HEK293T (cell line): ENCODE data around the gene SEC11A.

Experiments
- CTCF ChIA-PET: fragments of 350-600 bp; formaldehyde crosslinking; extraction: SDS; loops from one replicate; lab custom pipeline; 2021; ENCODE audit warnings: antibody characterized with exemption, inconsistent platforms; lab: Yijun Ruan, JAX
- POLR2A ChIA-PET: fragments of 350-600 bp; formaldehyde crosslinking; extraction: SDS; loops from one replicate; lab custom pipeline; 2020; ENCODE audit warnings: antibody characterized with exemption, inconsistent platforms; lab: Yijun Ruan, JAX
- DNase-seq: peaks from one replicate; pipeline ENCODE4 v3.0.0; 2012; ENCODE audit warnings: mixed read lengths; ENCODE audit errors: extremely low spot score
- ARNT ChIP-seq: fragments of 450-650 bp; IDR thresholded peaks from 2 replicates; pipeline ENCODE4 v1.6.1; 2017; ENCODE audit warnings: mild to moderate bottlenecking
- BHLHE40 ChIP-seq: fragments of 450-650 bp; IDR thresholded peaks from 2 replicates; pipeline ENCODE4 v1.6.1; 2016; ENCODE audit warnings: mild to moderate bottlenecking, moderate library complexity, borderline replicate concordance
- CTBP1 ChIP-seq: fragments of 450-650 bp; IDR thresholded peaks from 2 replicates; pipeline ENCODE4 v1.6.1; 2016; ENCODE audit warnings: borderline replicate concordance
- ELF4 ChIP-seq: fragments of 450-650 bp; IDR thresholded peaks from 2 replicates; pipeline ENCODE4 v1.6.1; 2017; ENCODE audit warnings: antibody characterized with exemption
- FOXA1 ChIP-seq: fragments of 450-650 bp; IDR thresholded peaks from 2 replicates; pipeline ENCODE4 v1.6.1; 2016; ENCODE audit warnings: mild to moderate bottlenecking
- FOXK2 ChIP-seq: fragments of 450-650 bp; IDR thresholded peaks from 2 replicates; pipeline ENCODE4 v1.6.1; 2016; ENCODE audit warnings: mild to moderate bottlenecking
- FOXM1 ChIP-seq: fragments of 450-650 bp; IDR thresholded peaks from 2 replicates; pipeline ENCODE4 v1.6.1; 2017; ENCODE audit warnings: mild to moderate bottlenecking, borderline replicate concordance
- HDGF ChIP-seq: fragments of 450-650 bp; IDR thresholded peaks from 2 replicates; pipeline ENCODE4 v1.6.1; 2017; ENCODE audit warnings: antibody characterized with exemption, borderline replicate concordance
- L3MBTL2 ChIP-seq: fragments of 450-650 bp; conservative IDR thresholded peaks from 2 replicates; pipeline ENCODE4 v1.6.1; 2016; ENCODE audit warnings: mild to moderate bottlenecking
- LEF1 ChIP-seq: fragments of 450-650 bp; IDR thresholded peaks from 2 replicates; pipeline ENCODE4 v1.6.1; 2017; ENCODE audit warnings: mild to moderate bottlenecking, borderline replicate concordance
- NFRKB ChIP-seq: fragments of 450-650 bp; IDR thresholded peaks from 2 replicates; pipeline ENCODE4 v1.6.1; 2016; ENCODE audit warnings: mild to moderate bottlenecking, moderate library complexity
- PKNOX1 ChIP-seq: fragments of 450-650 bp; IDR thresholded peaks from 2 replicates; pipeline ENCODE4 v1.6.1; 2016
- SP1 ChIP-seq: fragments of 450-650 bp; IDR thresholded peaks from 2 replicates; pipeline ENCODE4 v1.6.1; 2017
- SUZ12 ChIP-seq: fragments of 450-650 bp; IDR thresholded peaks from 2 replicates; pipeline ENCODE4 v1.6.1; 2016; ENCODE audit warnings: mild to moderate bottlenecking
- TARDBP ChIP-seq: fragments of 450-650 bp; IDR thresholded peaks from 2 replicates; pipeline ENCODE4 v1.6.1; 2016
- ZNF384 ChIP-seq: fragments of 450-650 bp; IDR thresholded peaks from 2 replicates; pipeline ENCODE4 v1.6.1; 2016

Gene SEC11A

GRCh38 chr15:84731774-84732173 is 15.8 kb upstream of the SEC11A start:
- CTCF ChIA-PET = no interaction called here
- POLR2A ChIA-PET = interaction anchor here (0.8 kb wide), 1 partner anchor 16 kb away, joined by 3 read pairs; the partner anchor contains the start of gene SEC11A
- no peak for TF ChIP-seq FOXK2
- no peak for DNase-seq

- TF ChIP-seq SUZ12 = no peak
- TF ChIP-seq FOXA1 = no peak
- TF ChIP-seq CTBP1 = no peak
- no peak for TF ChIP-seq NFRKB
- no peak for TF ChIP-seq L3MBTL2
- TF ChIP-seq FOXK2 = no peak
- TF ChIP-seq ZNF384 = no peak
- no peak for TF ChIP-seq LEF1
- TF ChIP-seq FOXM1 = no peak
- TF ChIP-seq ARNT = no peak
- TF ChIP-seq ELF4 = no peak
- TF ChIP-seq PKNOX1 = no peak
- no peak for TF ChIP-seq TARDBP
- no peak for TF ChIP-seq SP1
- TF ChIP-seq BHLHE40 = no peak
- TF ChIP-seq HDGF = no peak
- ChIA-PET CTCF (interaction anchor here (0.6 kb wide), 1 partner anchor 205 kb away, joined by 3 read pairs; no protein-coding TSS in a partner anchor), POLR2A (interaction anchor here (2.6 kb wide), 1 partner anchor 12 kb away, joined by 13 read pairs; the partner anchor contains the start of gene SEC11A)
- no peak for DNase-seq
These were observed 11.5 kb upstream of the SEC11A start for GRCh38 chr15:84727429-84727828.

- TF ChIP-seq ARNT = no peak
- no peak for TF ChIP-seq ZNF384
- DNase-seq = no peak
- POLR2A ChIA-PET = interaction anchor here (1.2 to 2.6 kb wide), 2 partner anchors 10 kb away, joined by 4 to 13 read pairs; partner anchors contain the start of gene SEC11A
- CTCF ChIA-PET = interaction anchor here (0.6 to 0.7 kb wide), 2 partner anchors 22 to 28 kb away, joined by 3 to 4 read pairs; no protein-coding TSS in a partner anchor
These were observed 9.1 kb upstream of the SEC11A start for GRCh38 chr15:84725001-84725491.

- DNase-seq = no peak
- ChIA-PET CTCF (no interaction called here), POLR2A (interaction anchor here (0.7 kb wide), 1 partner anchor 67 kb away, joined by 4 read pairs; no protein-coding TSS in a partner anchor)
- TF ChIP-seq TARDBP (no peak), PKNOX1 (no peak), LEF1 (no peak), L3MBTL2 (no peak), FOXA1 (no peak), SP1 (no peak), ZNF384 (no peak), SUZ12 (no peak), FOXM1 (no peak), CTBP1 (no peak), NFRKB (no peak), BHLHE40 (no peak), HDGF (no peak), FOXK2 (no peak), ARNT (no peak), ELF4 (no peak)
These were observed 6.7 kb upstream of the SEC11A start for GRCh38 chr15:84722628-84723027.

GRCh38 chr15:84721371-84721770 is 5.4 kb upstream of the SEC11A start:
- TF ChIP-seq LEF1 = no peak
- no peak for TF ChIP-seq ARNT
- no peak for TF ChIP-seq NFRKB
- no peak for TF ChIP-seq PKNOX1
- TF ChIP-seq HDGF = no peak
- no peak for TF ChIP-seq FOXM1
- no peak for TF ChIP-seq ELF4
- TF ChIP-seq ZNF384 = no peak
- no peak for TF ChIP-seq TARDBP
- TF ChIP-seq FOXA1 = no peak
- no peak for TF ChIP-seq L3MBTL2
- no peak for TF ChIP-seq SP1
- TF ChIP-seq FOXK2 = no peak
- TF ChIP-seq BHLHE40 = no peak
- no peak for TF ChIP-seq SUZ12
- TF ChIP-seq CTBP1 = no peak
- POLR2A ChIA-PET = interaction anchor here (0.6 to 1.2 kb wide), 2 partner anchors 23 to 1913 kb away, joined by 3 read pairs; no protein-coding TSS in a partner anchor
- no peak for DNase-seq
- CTCF ChIA-PET = interaction anchor here (0.6 kb wide), 1 partner anchor 293 kb away, joined by 3 read pairs; no protein-coding TSS in a partner anchor

- ChIA-PET CTCF (interaction anchor here (1.3 to 1.5 kb wide), 2 partner anchors 25 to 32 kb away, joined by 3 read pairs; no protein-coding TSS in a partner anchor), POLR2A (interaction anchor here (0.5 to 3.8 kb wide), 30 partner anchors 9 to 144 kb away, joined by 3 to 28 read pairs (median 4); partner anchors contain the start of gene WDR73)
- DNase-seq = peak; percentile 37
- TF ChIP-seq SUZ12 (no peak), TARDBP (no peak), L3MBTL2 (no peak), ZNF384 (no peak), CTBP1 (no peak), FOXM1 (no peak)
These were observed 401 bp downstream of the SEC11A start for GRCh38 chr15:84715441-84716035.
